Measurements from ENCODE around the gene CARS1.

DNA sequence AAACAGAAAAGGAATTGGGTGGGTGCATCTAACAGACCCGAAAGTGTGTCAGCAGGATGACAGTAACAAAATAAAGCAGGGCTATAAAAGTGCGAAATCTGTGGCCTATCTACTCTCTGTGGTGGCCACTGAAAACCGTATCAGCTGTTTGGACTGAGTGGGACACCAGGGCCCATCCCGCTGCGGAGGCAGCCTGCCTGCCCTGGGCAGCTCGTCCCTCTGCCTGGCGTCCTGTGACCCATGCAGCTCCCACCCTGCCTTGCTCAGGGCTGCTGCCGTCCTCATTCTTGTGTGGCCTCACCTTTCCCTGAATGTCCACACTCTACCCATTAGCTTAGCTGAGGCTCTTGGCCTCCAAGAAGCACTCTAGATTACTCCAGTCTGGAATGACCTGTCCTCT, 30.4 kb downstream of the CARS1 start:
- TF ChIP-seq, protein P1, sequence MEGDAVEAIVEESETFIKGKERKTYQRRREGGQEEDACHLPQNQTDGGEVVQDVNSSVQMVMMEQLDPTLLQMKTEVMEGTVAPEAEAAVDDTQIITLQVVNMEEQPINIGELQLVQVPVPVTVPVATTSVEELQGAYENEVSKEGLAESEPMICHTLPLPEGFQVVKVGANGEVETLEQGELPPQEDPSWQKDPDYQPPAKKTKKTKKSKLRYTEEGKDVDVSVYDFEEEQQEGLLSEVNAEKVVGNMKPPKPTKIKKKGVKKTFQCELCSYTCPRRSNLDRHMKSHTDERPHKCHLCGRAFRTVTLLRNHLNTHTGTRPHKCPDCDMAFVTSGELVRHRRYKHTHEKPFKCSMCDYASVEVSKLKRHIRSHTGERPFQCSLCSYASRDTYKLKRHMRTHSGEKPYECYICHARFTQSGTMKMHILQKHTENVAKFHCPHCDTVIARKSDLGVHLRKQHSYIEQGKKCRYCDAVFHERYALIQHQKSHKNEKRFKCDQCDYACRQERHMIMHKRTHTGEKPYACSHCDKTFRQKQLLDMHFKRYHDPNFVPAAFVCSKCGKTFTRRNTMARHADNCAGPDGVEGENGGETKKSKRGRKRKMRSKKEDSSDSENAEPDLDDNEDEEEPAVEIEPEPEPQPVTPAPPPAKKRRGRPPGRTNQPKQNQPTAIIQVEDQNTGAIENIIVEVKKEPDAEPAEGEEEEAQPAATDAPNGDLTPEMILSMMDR (conservative IDR thresholded peaks at IDR 0.05; ENCODE audit: low read depth in 2 of 2), result no peak
- TF ChIP-seq, protein P2, sequence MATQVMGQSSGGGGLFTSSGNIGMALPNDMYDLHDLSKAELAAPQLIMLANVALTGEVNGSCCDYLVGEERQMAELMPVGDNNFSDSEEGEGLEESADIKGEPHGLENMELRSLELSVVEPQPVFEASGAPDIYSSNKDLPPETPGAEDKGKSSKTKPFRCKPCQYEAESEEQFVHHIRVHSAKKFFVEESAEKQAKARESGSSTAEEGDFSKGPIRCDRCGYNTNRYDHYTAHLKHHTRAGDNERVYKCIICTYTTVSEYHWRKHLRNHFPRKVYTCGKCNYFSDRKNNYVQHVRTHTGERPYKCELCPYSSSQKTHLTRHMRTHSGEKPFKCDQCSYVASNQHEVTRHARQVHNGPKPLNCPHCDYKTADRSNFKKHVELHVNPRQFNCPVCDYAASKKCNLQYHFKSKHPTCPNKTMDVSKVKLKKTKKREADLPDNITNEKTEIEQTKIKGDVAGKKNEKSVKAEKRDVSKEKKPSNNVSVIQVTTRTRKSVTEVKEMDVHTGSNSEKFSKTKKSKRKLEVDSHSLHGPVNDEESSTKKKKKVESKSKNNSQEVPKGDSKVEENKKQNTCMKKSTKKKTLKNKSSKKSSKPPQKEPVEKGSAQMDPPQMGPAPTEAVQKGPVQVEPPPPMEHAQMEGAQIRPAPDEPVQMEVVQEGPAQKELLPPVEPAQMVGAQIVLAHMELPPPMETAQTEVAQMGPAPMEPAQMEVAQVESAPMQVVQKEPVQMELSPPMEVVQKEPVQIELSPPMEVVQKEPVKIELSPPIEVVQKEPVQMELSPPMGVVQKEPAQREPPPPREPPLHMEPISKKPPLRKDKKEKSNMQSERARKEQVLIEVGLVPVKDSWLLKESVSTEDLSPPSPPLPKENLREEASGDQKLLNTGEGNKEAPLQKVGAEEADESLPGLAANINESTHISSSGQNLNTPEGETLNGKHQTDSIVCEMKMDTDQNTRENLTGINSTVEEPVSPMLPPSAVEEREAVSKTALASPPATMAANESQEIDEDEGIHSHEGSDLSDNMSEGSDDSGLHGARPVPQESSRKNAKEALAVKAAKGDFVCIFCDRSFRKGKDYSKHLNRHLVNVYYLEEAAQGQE (IDR thresholded peaks at IDR 0.05; ENCODE audit: unreplicated experiment), result no peak
- no peak for TF ChIP-seq POLR2AphosphoS5 (IDR thresholded peaks at IDR 0.05; ENCODE audit: low read depth)
- no peak for TF ChIP-seq EZH2phosphoT487 (IDR thresholded peaks at IDR 0.05; ENCODE audit: unreplicated experiment)
- no peak for TF ChIP-seq EZH2 (IDR thresholded peaks at IDR 0.05; ENCODE audit: low read depth, unreplicated experiment)
- TF ChIP-seq JUNB (IDR thresholded peaks at IDR 0.05; ENCODE audit: unreplicated experiment), result no peak
- TF ChIP-seq, protein P3, sequence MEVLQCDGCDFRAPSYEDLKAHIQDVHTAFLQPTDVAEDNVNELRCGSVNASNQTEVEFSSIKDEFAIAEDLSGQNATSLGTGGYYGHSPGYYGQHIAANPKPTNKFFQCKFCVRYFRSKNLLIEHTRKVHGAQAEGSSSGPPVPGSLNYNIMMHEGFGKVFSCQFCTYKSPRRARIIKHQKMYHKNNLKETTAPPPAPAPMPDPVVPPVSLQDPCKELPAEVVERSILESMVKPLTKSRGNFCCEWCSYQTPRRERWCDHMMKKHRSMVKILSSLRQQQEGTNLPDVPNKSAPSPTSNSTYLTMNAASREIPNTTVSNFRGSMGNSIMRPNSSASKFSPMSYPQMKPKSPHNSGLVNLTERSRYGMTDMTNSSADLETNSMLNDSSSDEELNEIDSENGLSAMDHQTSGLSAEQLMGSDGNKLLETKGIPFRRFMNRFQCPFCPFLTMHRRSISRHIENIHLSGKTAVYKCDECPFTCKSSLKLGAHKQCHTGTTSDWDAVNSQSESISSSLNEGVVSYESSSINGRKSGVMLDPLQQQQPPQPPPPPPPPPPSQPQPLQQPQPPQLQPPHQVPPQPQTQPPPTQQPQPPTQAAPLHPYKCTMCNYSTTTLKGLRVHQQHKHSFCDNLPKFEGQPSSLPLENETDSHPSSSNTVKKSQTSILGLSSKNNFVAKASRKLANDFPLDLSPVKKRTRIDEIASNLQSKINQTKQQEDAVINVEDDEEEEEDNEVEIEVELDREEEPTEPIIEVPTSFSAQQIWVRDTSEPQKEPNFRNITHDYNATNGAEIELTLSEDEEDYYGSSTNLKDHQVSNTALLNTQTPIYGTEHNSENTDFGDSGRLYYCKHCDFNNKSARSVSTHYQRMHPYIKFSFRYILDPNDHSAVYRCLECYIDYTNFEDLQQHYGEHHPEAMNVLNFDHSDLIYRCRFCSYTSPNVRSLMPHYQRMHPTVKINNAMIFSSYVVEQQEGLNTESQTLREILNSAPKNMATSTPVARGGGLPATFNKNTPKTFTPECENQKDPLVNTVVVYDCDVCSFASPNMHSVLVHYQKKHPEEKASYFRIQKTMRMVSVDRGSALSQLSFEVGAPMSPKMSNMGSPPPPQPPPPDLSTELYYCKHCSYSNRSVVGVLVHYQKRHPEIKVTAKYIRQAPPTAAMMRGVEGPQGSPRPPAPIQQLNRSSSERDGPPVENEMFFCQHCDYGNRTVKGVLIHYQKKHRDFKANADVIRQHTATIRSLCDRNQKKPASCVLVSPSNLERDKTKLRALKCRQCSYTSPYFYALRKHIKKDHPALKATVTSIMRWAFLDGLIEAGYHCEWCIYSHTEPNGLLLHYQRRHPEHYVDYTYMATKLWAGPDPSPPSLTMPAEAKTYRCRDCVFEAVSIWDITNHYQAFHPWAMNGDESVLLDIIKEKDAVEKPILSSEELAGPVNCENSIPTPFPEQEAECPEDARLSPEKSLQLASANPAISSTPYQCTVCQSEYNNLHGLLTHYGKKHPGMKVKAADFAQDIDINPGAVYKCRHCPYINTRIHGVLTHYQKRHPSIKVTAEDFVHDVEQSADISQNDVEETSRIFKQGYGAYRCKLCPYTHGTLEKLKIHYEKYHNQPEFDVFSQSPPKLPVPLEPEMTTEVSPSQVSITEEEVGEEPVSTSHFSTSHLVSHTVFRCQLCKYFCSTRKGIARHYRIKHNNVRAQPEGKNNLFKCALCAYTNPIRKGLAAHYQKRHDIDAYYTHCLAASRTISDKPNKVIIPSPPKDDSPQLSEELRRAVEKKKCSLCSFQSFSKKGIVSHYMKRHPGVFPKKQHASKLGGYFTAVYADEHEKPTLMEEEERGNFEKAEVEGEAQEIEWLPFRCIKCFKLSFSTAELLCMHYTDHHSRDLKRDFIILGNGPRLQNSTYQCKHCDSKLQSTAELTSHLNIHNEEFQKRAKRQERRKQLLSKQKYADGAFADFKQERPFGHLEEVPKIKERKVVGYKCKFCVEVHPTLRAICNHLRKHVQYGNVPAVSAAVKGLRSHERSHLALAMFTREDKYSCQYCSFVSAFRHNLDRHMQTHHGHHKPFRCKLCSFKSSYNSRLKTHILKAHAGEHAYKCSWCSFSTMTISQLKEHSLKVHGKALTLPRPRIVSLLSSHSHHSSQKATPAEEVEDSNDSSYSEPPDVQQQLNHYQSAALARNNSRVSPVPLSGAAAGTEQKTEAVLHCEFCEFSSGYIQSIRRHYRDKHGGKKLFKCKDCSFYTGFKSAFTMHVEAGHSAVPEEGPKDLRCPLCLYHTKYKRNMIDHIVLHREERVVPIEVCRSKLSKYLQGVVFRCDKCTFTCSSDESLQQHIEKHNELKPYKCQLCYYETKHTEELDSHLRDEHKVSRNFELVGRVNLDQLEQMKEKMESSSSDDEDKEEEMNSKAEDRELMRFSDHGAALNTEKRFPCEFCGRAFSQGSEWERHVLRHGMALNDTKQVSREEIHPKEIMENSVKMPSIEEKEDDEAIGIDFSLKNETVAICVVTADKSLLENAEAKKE (CRISPR knock-in tag; IDR thresholded peaks at IDR 0.05), result no peak

Measured in GM23338 (cell line).